Measurements from ENCODE around the gene TNRC6A.

The TNRC6A gene

DNA sequence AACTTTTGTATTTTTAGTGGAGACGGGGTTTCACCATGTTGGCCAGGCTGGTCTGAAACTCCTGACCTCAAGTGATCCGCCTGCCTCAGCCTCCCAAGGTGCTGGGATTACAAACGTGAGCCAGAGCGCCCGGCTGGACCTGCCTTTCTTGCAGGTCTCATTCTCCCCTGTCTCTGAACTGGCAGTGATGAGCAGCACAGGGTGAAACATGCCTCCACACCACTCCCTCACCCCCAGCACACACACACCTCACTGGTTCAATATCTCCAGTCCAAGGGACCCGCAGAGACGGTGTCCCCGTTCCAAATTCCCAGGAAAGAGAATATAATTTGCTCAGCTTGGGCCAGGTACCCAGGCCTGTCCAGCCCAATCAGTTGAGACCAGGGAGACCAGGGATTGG is 139.6 kb downstream of the TNRC6A start:
- no peak for DNase-seq

GRCh38 chr16:24871891-24872290 is 142.4 kb downstream of the TNRC6A start:
- no peak for DNase-seq

DNA sequence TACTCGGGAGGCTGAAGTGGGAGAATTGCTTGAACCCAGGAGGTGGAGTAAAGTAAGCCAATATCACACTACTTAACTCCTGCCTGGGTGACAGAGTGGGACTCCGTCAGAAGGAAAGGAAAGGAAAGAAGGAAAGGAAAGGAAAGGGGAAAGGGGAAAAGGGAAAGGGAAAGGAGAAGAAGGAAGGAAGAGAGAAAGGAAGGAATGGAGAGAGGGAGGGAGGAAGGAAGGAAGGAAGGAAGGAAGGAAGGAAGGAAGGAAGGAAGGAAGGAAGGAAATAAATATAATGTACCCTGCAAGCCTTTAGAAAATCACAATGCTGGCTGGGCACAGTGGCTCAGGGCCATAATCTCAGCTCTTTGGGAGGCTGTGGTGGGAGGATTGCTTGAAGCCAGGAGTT is 143.6 kb downstream of the TNRC6A start:
- DNase-seq, result no peak

GRCh38 chr16:24875466-24875865 is 146.0 kb downstream of the TNRC6A start:
- DNase-seq, result no peak
